ENCODE data around the gene SLC38A1.

SLC38A1 gene

GRCh38 chr12:46269429-46270241 lies 792 bp upstream of the SLC38A1 start:
- TF ChIP-seq, protein P1, sequence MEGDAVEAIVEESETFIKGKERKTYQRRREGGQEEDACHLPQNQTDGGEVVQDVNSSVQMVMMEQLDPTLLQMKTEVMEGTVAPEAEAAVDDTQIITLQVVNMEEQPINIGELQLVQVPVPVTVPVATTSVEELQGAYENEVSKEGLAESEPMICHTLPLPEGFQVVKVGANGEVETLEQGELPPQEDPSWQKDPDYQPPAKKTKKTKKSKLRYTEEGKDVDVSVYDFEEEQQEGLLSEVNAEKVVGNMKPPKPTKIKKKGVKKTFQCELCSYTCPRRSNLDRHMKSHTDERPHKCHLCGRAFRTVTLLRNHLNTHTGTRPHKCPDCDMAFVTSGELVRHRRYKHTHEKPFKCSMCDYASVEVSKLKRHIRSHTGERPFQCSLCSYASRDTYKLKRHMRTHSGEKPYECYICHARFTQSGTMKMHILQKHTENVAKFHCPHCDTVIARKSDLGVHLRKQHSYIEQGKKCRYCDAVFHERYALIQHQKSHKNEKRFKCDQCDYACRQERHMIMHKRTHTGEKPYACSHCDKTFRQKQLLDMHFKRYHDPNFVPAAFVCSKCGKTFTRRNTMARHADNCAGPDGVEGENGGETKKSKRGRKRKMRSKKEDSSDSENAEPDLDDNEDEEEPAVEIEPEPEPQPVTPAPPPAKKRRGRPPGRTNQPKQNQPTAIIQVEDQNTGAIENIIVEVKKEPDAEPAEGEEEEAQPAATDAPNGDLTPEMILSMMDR (conservative IDR thresholded peaks at IDR 0.05; ENCODE audit: control insufficient read depth, insufficient read depth, low read depth, low read length), result no peak
- peak; percentile 16 for DNase-seq (ENCODE audit: low read depth)
- peak overlapping the region; percentile 88 for H3K4me3 ChIP-seq (ENCODE audit: control insufficient read depth, low read depth, low read length)

DNA sequence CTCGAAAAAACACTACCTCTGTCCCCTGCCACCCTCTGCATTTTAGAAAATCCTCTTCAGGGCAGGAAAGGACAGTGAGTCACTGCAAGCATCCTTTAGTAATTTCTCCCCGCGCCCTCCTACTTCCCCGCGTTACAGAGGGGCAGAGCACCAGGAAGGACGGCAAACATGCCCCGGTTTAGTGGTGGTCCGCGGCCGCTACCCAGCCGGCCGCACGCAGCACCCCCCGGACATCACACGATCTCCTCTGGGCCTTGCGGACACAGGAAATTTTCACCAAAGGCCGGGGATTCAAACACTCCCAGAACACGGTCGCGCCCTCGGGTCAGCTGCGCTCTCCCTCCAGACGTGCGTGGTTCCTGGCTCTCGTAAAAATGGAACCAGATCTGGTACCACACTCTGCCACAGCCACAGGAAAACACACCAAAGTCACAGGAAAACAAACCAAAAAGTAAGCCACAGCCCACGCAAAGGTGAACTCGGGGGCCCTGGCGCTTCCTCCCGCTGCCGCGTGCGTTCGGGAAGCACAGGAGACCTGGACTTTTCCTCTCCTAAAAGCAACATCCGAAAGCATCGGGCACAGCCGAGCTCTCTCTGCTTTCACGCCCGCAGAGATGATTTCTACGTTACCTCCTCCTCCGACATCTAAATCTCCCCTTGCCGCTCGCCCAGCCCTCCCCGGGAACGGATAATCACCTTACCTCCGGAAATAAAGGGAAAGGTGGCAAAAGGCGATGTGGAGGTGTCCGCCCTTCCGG lies 839 bp downstream of the SLC38A1 start:
- DNase-seq (ENCODE audit: low read depth), result peak; percentile 46
- TF ChIP-seq, protein P1 (conservative IDR thresholded peaks at IDR 0.05; ENCODE audit: control insufficient read depth, insufficient read depth, low read depth, low read length), result no peak
- H3K4me3 ChIP-seq (ENCODE audit: control insufficient read depth, low read depth, low read length), result peak overlapping the region; percentile 88

DNA sequence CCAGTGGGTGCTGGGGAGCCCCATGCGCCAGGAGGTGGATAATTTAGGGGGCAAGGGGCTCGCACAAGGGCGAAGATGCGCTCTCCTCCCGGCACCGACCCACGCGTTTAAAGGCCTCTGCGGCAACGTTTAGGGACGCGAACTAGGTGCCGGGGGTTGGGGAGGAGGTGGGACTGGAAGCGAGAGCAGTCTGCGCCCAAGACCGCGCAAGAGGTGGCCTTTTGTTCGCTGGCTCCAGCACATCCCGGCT lies 1.3 kb downstream of the SLC38A1 start:
- TF ChIP-seq, protein P1 (conservative IDR thresholded peaks at IDR 0.05; ENCODE audit: control insufficient read depth, insufficient read depth, low read depth, low read length), result no peak
- no peak for DNase-seq (ENCODE audit: low read depth)
- H3K4me3 ChIP-seq (ENCODE audit: control insufficient read depth, low read depth, low read length), result peak overlapping the region; percentile 88

DNA sequence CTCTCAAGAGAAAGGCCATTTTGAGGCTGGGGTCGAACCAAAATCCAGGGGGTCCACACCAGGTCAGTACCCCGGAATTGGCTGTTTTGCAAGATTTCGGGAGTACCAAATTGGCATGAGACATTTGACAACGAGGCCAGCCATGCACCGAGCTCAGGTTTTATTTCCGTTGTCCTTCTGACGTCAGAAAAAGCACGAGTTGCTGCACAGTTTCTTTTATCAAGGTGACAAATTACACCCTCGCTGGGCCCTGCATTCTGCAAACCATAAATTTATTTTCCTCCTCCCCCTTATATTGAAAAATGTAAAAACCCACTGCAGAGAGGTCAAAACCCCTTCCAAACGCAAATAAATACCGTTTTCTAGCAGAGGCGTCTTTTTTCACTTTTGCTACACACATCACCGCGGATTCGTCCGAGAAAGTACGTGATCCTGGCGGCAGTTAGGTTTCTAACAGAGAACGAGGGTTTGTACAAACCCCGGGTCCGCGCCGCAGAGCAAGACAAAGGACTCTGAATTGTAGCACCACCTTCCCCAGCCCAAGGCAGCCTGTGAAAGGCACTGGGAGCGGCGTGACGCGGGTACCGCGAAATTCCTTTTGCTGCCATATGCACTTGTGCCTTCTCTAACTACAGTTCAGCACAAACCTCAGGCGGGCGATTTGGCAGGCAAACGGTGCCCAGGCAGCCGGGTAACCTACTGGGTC lies 1.8 kb downstream of the SLC38A1 start:
- DNase-seq (ENCODE audit: low read depth), result peak; percentile 43
- TF ChIP-seq, protein P1 (conservative IDR thresholded peaks at IDR 0.05; ENCODE audit: control insufficient read depth, insufficient read depth, low read depth, low read length), result no peak
- H3K4me3 ChIP-seq (ENCODE audit: control insufficient read depth, low read depth, low read length), result peak overlapping the region; percentile 88

DNA sequence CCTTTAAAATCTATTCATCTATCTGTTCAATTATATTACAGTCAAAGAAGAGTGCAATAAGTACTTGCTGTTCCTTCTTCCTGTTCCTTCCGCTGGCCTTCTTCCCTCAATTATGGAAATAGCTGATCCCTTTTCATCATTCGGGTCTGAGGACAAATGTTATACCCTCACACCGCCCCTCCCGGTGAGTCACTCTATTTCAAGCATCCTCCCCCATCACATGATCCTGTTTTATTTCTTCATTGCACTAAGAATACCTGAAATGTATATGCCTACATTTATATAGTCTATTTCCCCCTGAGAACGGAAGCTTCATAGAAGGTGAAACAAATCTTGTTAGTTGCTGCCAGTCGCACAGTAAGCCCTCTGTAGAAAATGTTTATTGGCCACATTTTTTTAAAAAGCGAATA lies 2.5 kb downstream of the SLC38A1 start:
- peak; percentile 78 for DNase-seq (ENCODE audit: low read depth)
- H3K4me3 ChIP-seq (ENCODE audit: control insufficient read depth, low read depth, low read length), result peak overlapping the region; percentile 88
- TF ChIP-seq, protein P1 (conservative IDR thresholded peaks at IDR 0.05; ENCODE audit: control insufficient read depth, insufficient read depth, low read depth, low read length), result no peak

- TF ChIP-seq, protein P1 (conservative IDR thresholded peaks at IDR 0.05; ENCODE audit: control insufficient read depth, insufficient read depth, low read depth, low read length), result no peak
- DNase-seq (ENCODE audit: low read depth), result no peak
- H3K4me3 ChIP-seq (ENCODE audit: control insufficient read depth, low read depth, low read length), result no peak overlapping the region
Observed at GRCh38 chr12:46265734-46266133, 3.1 kb downstream of the SLC38A1 start.
